ENCODE data around the gene AMMECR1.

DNA sequence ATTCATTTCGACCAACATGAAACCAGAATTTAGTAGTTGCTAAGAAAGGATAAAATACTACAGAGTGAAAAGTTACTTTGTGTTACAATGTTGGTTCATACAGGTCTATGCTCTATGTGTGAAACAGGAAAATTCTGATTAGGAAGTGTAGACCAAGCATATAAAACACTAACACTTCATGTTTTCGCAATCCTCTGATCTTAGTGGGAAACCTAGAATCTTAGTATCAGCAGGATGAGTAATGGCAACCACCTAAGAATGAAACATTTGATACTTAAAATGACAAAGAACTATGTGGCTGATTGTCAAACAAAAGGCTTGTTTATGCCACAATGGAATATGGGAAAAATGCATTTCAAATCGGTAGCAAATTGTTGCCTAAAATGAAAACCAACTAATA, 116.1 kb downstream of the AMMECR1 start:
- TF ChIP-seq, protein P1, sequence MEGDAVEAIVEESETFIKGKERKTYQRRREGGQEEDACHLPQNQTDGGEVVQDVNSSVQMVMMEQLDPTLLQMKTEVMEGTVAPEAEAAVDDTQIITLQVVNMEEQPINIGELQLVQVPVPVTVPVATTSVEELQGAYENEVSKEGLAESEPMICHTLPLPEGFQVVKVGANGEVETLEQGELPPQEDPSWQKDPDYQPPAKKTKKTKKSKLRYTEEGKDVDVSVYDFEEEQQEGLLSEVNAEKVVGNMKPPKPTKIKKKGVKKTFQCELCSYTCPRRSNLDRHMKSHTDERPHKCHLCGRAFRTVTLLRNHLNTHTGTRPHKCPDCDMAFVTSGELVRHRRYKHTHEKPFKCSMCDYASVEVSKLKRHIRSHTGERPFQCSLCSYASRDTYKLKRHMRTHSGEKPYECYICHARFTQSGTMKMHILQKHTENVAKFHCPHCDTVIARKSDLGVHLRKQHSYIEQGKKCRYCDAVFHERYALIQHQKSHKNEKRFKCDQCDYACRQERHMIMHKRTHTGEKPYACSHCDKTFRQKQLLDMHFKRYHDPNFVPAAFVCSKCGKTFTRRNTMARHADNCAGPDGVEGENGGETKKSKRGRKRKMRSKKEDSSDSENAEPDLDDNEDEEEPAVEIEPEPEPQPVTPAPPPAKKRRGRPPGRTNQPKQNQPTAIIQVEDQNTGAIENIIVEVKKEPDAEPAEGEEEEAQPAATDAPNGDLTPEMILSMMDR (conservative IDR thresholded peaks at IDR 0.05; ENCODE audit: low read length), result no peak
- no peak for TF ChIP-seq EZH2phosphoT487 (IDR thresholded peaks at IDR 0.05; ENCODE audit: borderline replicate concordance)

Measured in Loucy (cell line).